Activated naive CD4-positive, alpha-beta T cell treated with anti-CD3 and anti-CD28 coated beads, Interleukin-2, amount 10 ng/mL, durations not matched to agents 7 days and 5 days (primary cell): ENCODE data around the gene MOGAT1.
"Not testable (repeated sequence)": the region's sequence is repeated elsewhere in the genome, so short reads cannot be mapped to it uniquely, and the experiment has no call there.

Experiments
- CTCF ChIA-PET: fragments of 350-600 bp; sonication (Branson Sonifier 250); formaldehyde crosslinking; loops from one replicate; lab custom pipeline; 2021; ENCODE audit warnings: antibody characterized with exemption; lab: Charles Lee
- DNase-seq: peaks from one replicate; pipeline ENCODE4 v3.0.0-alpha.2; 2020
- H3K27ac Mint-ChIP-seq: one replicate; pipeline ENCODE4 v1.8.0; 2021; ENCODE audit warnings: mild to moderate bottlenecking, moderate library complexity, mixed read lengths
- H3K27me3 Mint-ChIP-seq: one replicate; pipeline ENCODE4 v1.8.0; 2021; ENCODE audit warnings: mild to moderate bottlenecking, mixed read lengths
- H3K36me3 Mint-ChIP-seq: one replicate; pipeline ENCODE4 v1.8.0; 2021; ENCODE audit warnings: mixed read lengths
- H3K4me1 Mint-ChIP-seq: one replicate; pipeline ENCODE4 v1.8.0; 2021; ENCODE audit warnings: mixed read lengths
- H3K4me3 Mint-ChIP-seq: one replicate; pipeline ENCODE4 v1.8.0; 2021; ENCODE audit warnings: mild to moderate bottlenecking, moderate library complexity, mixed read lengths
- H3K9me3 Mint-ChIP-seq: one replicate; pipeline ENCODE4 v1.8.0; 2021; ENCODE audit warnings: mixed read lengths

The MOGAT1 gene

DNA sequence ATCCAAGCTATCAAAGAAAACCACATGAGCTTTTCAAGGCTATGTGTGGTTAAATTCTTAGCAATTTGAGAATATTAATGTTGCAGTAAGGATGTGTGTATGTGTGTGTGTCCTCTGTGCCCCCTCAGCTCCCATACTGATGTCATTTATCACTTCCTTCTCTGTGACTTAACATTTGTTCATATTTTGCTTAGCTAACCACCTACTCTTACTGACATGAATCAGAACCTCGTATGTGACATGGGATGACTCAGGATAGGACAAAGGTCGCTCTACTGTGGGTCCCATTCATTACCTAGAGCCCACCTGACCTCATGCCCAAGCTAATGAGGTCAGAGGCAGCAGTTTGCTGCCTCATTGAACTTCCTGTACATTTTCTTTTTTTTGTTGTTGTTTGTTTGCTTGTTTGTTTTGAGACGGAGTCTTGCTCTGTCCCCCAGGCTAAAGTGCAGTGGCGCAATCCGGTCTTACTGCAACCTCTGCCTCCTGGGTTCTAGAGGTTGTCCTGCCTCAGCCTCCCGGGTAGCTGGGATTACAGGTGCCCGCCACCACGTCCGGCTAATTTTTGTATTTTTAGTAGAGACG, 36.3 kb downstream of the MOGAT1 start:
- Mint-ChIP-seq H3K4me1 (peaks cover 12% of the 10 kb centered on the region), H3K27ac (no peak overlapping the region), H3K9me3 (no peaks in the 10 kb centered on the region), H3K4me3 (no peak overlapping the region), H3K27me3 (peaks cover 44% of the 10 kb centered on the region), H3K36me3 (no peaks in the 10 kb centered on the region)
- DNase-seq: no peak
- CTCF ChIA-PET: interaction anchor here (0.6 to 6.4 kb wide), 20 partner anchors 8 to 232 kb away, joined by 3 to 54 read pairs (median 4); no protein-coding TSS in a partner anchor

DNA sequence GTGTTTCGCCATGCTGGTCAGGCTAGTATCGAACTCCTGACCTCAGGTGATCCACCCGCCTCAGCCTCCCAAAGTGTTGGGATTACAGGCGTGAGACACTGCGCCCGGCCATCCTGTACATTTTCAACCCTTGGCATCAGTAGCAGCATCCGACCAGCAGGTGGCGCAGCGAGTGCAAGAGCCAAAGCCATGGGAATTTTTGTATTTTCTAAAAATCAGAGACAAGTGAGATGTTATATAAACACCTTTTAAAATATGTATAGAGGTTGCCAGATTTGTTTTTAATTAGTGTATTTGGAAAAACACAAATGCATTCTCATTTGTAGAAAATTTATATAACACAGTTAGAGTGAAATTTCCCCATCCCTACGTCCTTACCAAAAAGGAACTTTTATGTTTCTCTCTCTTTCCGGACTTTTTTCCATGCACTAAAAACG, 36.8 kb downstream of the MOGAT1 start:
- DNase-seq: peak; percentile 84
- peaks cover 12% of the 10 kb centered on the region for H3K4me1 Mint-ChIP-seq
- H3K27me3 Mint-ChIP-seq: peaks cover 41% of the 10 kb centered on the region
- H3K4me3 Mint-ChIP-seq: no peak overlapping the region
- H3K27ac Mint-ChIP-seq: no peak overlapping the region
- no peaks in the 10 kb centered on the region for H3K9me3 Mint-ChIP-seq
- CTCF ChIA-PET: interaction anchor here (0.6 to 6.4 kb wide), 18 partner anchors 9 to 232 kb away, joined by 3 to 54 read pairs (median 4); no protein-coding TSS in a partner anchor
- no peaks in the 10 kb centered on the region for H3K36me3 Mint-ChIP-seq

DNA sequence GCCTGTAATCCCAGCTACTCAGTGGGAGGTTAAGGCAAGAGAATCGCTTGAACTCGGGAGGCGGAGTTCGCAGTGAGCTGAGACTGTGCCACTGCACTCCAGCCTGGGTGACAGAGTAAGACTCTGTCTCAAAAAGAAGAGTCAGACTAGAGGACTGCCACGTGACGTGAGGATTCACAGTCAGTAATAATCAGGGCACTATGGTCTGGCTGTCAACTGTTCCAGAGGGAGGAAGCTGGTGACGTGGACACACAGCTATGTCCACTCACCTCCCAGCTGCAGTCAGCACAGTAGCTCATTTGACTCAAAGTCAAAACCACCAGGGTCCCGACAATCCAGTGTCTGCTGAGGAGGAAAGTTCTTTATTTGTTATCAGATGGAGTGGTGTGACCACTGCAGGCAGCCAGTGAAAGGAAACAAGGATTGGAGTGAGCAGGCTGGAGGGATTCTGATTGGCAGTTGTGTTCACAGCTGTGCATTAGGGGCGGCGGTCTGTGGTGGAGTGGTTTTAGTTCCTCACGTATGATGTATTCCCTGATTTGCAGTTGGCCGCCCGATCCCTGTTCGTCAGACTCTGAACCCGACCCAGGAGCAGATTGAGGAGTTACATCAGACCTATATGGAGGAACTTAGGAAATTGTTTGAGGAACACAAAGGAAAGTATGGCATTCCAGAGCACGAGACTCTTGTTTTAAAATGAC, 37.9 kb downstream of the MOGAT1 start:
- no peak for DNase-seq
- no peak overlapping the region for H3K27ac Mint-ChIP-seq
- H3K4me1 Mint-ChIP-seq: peaks cover 12% of the 10 kb centered on the region
- no peak overlapping the region for H3K4me3 Mint-ChIP-seq
- CTCF ChIA-PET: interaction anchor here (0.6 to 6.4 kb wide), 19 partner anchors 8 to 230 kb away, joined by 3 to 54 read pairs (median 4); no protein-coding TSS in a partner anchor
- H3K27me3 Mint-ChIP-seq: peaks cover 30% of the 10 kb centered on the region
- no peaks in the 10 kb centered on the region for H3K9me3 Mint-ChIP-seq
- H3K36me3 Mint-ChIP-seq: no peaks in the 10 kb centered on the region

DNA sequence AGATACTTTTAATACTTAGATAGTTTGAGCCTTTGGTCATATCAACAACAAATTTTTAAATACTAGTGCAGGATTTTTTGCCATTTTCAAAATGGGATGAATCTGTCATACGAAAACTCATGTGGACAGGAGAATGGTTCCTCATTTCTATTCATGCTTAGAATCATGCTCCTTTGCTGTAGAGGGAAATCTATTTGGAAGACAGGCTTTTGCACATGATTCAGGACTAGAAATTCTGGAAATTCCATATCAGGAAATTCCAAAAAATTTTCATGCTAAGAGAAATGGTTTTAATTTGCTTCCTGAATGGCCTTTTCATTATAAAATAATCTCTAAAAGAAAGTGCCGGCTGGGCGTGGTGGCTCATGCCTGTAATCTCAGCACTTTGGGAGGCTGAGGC, 39.3 kb downstream of the MOGAT1 start:
- CTCF ChIA-PET: interaction anchor here (1.0 to 6.4 kb wide), 7 partner anchors 21 to 229 kb away, joined by 3 to 54 read pairs (median 4); no protein-coding TSS in a partner anchor
- H3K27ac Mint-ChIP-seq: no peak overlapping the region
- no peaks in the 10 kb centered on the region for H3K36me3 Mint-ChIP-seq
- no peak overlapping the region for H3K4me3 Mint-ChIP-seq
- peaks cover 38% of the 10 kb centered on the region for H3K27me3 Mint-ChIP-seq
- no peaks in the 10 kb centered on the region for H3K9me3 Mint-ChIP-seq
- DNase-seq: no peak
- peaks cover 15% of the 10 kb centered on the region for H3K4me1 Mint-ChIP-seq

- Mint-ChIP-seq H3K36me3 (no peaks in the 10 kb centered on the region), H3K27me3 (peaks cover 43% of the 10 kb centered on the region), H3K4me1 (peaks cover 15% of the 10 kb centered on the region), H3K4me3 (no peak overlapping the region), H3K9me3 (no peaks in the 10 kb centered on the region), H3K27ac (no peak overlapping the region)
- DNase-seq: no peak
- CTCF ChIA-PET: interaction anchor here (0.5 to 2.0 kb wide), 5 partner anchors 21 to 377 kb away, joined by 3 to 6 read pairs (median 3); no protein-coding TSS in a partner anchor
These were observed 40.0 kb downstream of the MOGAT1 start for GRCh38 chr2:222711315-222711940.

GRCh38 chr2:222713002-222713401, 41.5 kb downstream of the MOGAT1 start:
- CTCF ChIA-PET: interaction anchor here (0.6 to 1.0 kb wide), 2 partner anchors 38 to 158 kb away, joined by 3 to 5 read pairs; no protein-coding TSS in a partner anchor
- Mint-ChIP-seq H3K27ac (no peak overlapping the region), H3K4me1 (peaks cover 9% of the 10 kb centered on the region), H3K27me3 (peaks cover 39% of the 10 kb centered on the region), H3K9me3 (no peaks in the 10 kb centered on the region), H3K36me3 (no peaks in the 10 kb centered on the region), H3K4me3 (no peak overlapping the region)
- no peak for DNase-seq

DNA sequence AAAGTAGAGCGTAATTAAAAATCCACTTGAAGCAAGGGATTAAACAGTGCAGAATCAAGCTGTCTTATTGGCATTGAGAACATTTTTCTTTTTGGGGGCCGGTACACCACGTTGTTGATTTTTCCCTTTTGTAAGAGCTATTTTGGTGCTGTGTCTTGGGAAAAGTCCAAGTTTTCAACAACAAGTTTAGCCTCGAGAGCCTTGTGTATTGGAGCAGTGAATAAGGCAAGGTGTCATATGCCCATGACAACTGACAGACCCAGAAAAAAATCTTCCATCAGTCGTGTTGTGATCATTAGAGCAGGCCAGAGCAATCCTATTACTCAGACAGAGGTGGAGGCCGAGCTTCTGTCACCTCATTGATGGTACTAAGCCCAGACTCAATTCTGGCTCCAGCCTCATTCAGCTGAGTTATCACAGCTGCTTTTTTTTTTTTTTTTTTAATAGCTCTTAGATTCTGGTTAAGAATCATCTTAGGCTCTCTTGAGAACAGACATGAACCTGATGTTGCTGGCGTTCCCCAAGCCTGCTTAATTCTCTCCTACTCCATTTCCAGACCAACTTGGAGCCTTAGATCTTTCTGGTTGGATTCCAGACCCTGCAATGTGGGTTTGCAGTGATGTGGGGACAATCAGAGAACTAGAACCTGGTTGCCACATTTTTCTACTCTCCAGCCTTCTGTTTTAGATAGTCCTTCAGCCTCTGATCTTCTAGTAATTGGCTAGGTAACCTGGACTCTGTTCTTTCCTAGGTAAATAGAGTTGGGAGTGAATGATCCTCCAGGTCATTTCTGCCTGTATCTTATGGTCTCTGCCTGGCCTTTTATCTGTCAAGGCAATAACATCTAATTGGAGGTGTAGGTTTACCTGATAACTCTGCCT, 43.1 kb downstream of the MOGAT1 start:
- Mint-ChIP-seq H3K27ac (no peak overlapping the region), H3K27me3 (peaks cover 25% of the 10 kb centered on the region), H3K4me1 (peaks cover 3% of the 10 kb centered on the region), H3K9me3 (no peaks in the 10 kb centered on the region), H3K36me3 (no peaks in the 10 kb centered on the region), H3K4me3 (no peak overlapping the region)
- DNase-seq: no peak
- CTCF ChIA-PET: interaction anchor here (0.6 kb wide), 1 partner anchor 235 kb away, joined by 4 read pairs; no protein-coding TSS in a partner anchor

- CTCF ChIA-PET: interaction anchor here (1.3 kb wide), 1 partner anchor 223 kb away, joined by 3 read pairs; no protein-coding TSS in a partner anchor
These were observed 44.3 kb downstream of the MOGAT1 start for GRCh38 chr2:222715742-222716141.

GRCh38 chr2:222719787-222720186, 48.3 kb downstream of the MOGAT1 start:
- H3K4me1 Mint-ChIP-seq, H3K36me3 Mint-ChIP-seq, H3K4me3 Mint-ChIP-seq, H3K9me3 Mint-ChIP-seq, DNase-seq, H3K27ac Mint-ChIP-seq, CTCF ChIA-PET: not testable (repeated sequence)
- H3K27me3 Mint-ChIP-seq: peaks cover 21% of the 10 kb centered on the region

More at GRCh38 chr2:222715742-222716141, 44.3 kb downstream of the MOGAT1 start:
- H3K9me3 Mint-ChIP-seq: no peaks in the 10 kb centered on the region
- no peaks in the 10 kb centered on the region for H3K36me3 Mint-ChIP-seq
- H3K4me3 Mint-ChIP-seq: no peak overlapping the region
- DNase-seq: no peak
- H3K4me1 Mint-ChIP-seq: peaks cover 3% of the 10 kb centered on the region
- H3K27me3 Mint-ChIP-seq: peaks cover 24% of the 10 kb centered on the region
- no peak overlapping the region for H3K27ac Mint-ChIP-seq

GRCh38 chr2:222721597-222721996, 50.1 kb downstream of the MOGAT1 start:
- not testable (repeated sequence) for H3K4me1 Mint-ChIP-seq, H3K27ac Mint-ChIP-seq, H3K27me3 Mint-ChIP-seq, DNase-seq, H3K36me3 Mint-ChIP-seq, H3K4me3 Mint-ChIP-seq, H3K9me3 Mint-ChIP-seq
- CTCF ChIA-PET: interaction anchor here (0.6 to 1.6 kb wide), 3 partner anchors 12 to 22 kb away, joined by 3 to 5 read pairs (median 4); no protein-coding TSS in a partner anchor

DNA sequence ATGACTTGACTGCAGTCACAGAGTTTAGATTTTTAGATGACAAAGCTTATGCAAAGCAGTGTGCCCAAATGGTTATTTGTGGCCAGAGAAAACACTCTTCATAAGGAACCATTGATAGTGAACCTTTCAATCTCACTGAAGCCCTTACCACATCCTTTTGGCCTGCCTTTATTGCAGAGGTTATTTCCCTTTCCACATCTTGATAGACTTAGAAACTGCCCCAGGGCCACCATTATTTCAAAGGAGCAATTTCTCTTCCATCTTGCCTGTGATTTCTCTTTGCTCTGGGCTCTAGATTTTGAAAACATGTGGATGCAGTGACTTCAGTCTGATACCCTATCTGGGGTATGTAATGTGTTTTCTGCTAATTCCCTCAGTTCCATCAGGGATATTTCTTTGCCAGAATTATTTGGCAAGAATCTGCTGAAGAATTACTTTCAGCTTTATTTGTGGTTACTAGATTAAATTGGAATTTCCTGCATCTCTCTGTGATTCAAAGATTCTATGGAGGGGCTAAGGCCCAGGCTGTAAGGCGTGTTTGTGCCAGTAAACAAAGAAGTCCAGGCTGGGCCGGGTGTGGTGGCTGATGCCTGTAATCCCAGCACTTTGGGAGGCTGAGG, 51.0 kb downstream of the MOGAT1 start:
- CTCF ChIA-PET: interaction anchor here (1.2 to 1.6 kb wide), 2 partner anchors 13 to 15 kb away, joined by 4 to 5 read pairs; no protein-coding TSS in a partner anchor
- H3K4me3 Mint-ChIP-seq: no peak overlapping the region
- peaks cover 4% of the 10 kb centered on the region for H3K27me3 Mint-ChIP-seq
- no peaks in the 10 kb centered on the region for H3K9me3 Mint-ChIP-seq
- no peaks in the 10 kb centered on the region for H3K36me3 Mint-ChIP-seq
- DNase-seq: no peak
- H3K4me1 Mint-ChIP-seq: no peaks in the 10 kb centered on the region
- no peak overlapping the region for H3K27ac Mint-ChIP-seq

DNA sequence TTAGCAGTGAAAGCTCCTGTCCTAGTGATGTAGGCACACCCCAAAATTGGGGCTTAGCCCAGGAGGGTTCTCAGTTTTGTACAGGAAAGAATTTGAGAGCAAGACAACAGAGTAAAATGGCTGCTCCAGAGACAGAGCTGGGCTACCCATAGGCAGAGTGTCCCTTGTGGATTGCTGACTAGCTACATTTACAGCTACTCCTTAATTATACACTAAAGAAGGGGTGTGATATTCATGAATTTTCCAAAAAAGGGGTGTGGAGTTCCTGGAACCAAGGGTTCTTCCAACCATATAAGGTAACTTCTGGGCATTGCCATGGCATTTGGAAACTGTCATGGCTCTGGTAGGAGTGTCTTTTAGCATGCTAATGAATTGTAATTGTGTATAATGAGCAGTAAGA, 52.8 kb downstream of the MOGAT1 start:
- H3K27me3 Mint-ChIP-seq: peaks cover 4% of the 10 kb centered on the region
- no peaks in the 10 kb centered on the region for H3K9me3 Mint-ChIP-seq
- H3K36me3 Mint-ChIP-seq: no peaks in the 10 kb centered on the region
- no peak for DNase-seq
- no peak overlapping the region for H3K4me3 Mint-ChIP-seq
- CTCF ChIA-PET: interaction anchor here (1.2 kb wide), 1 partner anchor 15 kb away, joined by 5 read pairs; no protein-coding TSS in a partner anchor
- no peaks in the 10 kb centered on the region for H3K4me1 Mint-ChIP-seq
- H3K27ac Mint-ChIP-seq: no peak overlapping the region

GRCh38 chr2:222728621-222729020, 57.2 kb downstream of the MOGAT1 start:
- H3K4me1 Mint-ChIP-seq: peaks cover 4% of the 10 kb centered on the region
- DNase-seq: no peak
- CTCF ChIA-PET: interaction anchor here (1.2 kb wide), 1 partner anchor 39 kb away, joined by 4 read pairs; no protein-coding TSS in a partner anchor
- H3K27me3 Mint-ChIP-seq: peaks cover 13% of the 10 kb centered on the region
- H3K4me3 Mint-ChIP-seq: no peak overlapping the region
- no peak overlapping the region for H3K27ac Mint-ChIP-seq
- no peaks in the 10 kb centered on the region for H3K36me3 Mint-ChIP-seq
- no peaks in the 10 kb centered on the region for H3K9me3 Mint-ChIP-seq
